K562 (cell line): Measurements from ENCODE around the gene TIGD1. TPM values are rescaled to one million over a fixed set of nuclear protein-coding genes. Genes with fewer than 3 reads are reported as not detected.

Source experiments
- ATAC-seq: fragments of 200-7000 bp; cut with Tn5 transposase; 3 replicates; pipeline ENCODE4 v1.9.1; 2020; ENCODE audit warnings: moderate library complexity
- BruUV-seq: library from RNA; stranded (reverse); fragments of 400-500 nt; replicated peaks from 2 replicates; lab custom pipeline; 2021; lab: Mats Ljungman, UMichigan
- CTCF ChIA-PET: fragments of 300-600 bp; formaldehyde crosslinking; extraction: SDS; loops from one replicate; lab custom pipeline; 2021; ENCODE audit warnings: low intra/inter-chr PET ratio; lab: Yijun Ruan, JAX
- POLR2A ChIA-PET: fragments of 300-600, 350-650 bp; sonication (Branson Sonifier 250); formaldehyde crosslinking; extraction: SDS; loops from one replicate; lab custom pipeline; 2021; ENCODE audit warnings: antibody characterized with exemption, inconsistent platforms; lab: Yijun Ruan, JAX
- DNase-seq, 4 experiments: peaks; one replicate each; pipeline versions ENCODE4 v3.0.0 to v3.0.0-alpha.2; 2011 to 2018; ENCODE audit warnings: low spot score in 3 of 4, mixed read lengths in 3 of 4; ENCODE audit errors: extremely low read depth in 1 of 4
- FAIRE-seq: peaks from 2 replicates; lab custom pipeline; 2011; peaks lifted over from hg19 to GRCh38; lab: Jason Lieb, UNC
- H2AFZ ChIP-seq: 2 replicates; pipeline ENCODE4 v1.6.0; 2011; ENCODE audit warnings: low read depth, low read length, control low read depth, inconsistent platforms
- H3K27ac ChIP-seq: fragments of 200-600 bp; 3 replicates; pipeline ENCODE4 v1.8.0; 2011; ENCODE audit warnings: low read depth, mild to moderate bottlenecking, control low read depth, inconsistent platforms, low read length, moderate library complexity, mixed read lengths; ENCODE audit errors: extremely low read depth
- H3K27me3 ChIP-seq, 2 experiments: fragments of 300-600 bp in 1 of 2; 2 replicates in 1 of 2; 3 replicates in 1 of 2; pipeline versions ENCODE4 v1.6.0 to v1.8.0; 2011; ENCODE audit warnings: inconsistent platforms in 2 of 2, low read length in 2 of 2, mild to moderate bottlenecking in 1 of 2, mixed read lengths in 1 of 2, moderate library complexity in 1 of 2; ENCODE audit not compliant: control insufficient read depth in 2 of 2, insufficient read depth in 2 of 2
- H3K36me3 ChIP-seq: fragments of 300-600 bp; 3 replicates; pipeline ENCODE4 v1.8.0; 2011; ENCODE audit warnings: mild to moderate bottlenecking, low read length, inconsistent platforms; ENCODE audit not compliant: control insufficient read depth, insufficient read depth
- H3K4me1 ChIP-seq, 2 experiments: fragments of 200-600 bp in 1 of 2; replicated peaks in 1 of 2; 2 replicates in 1 of 2; 3 replicates in 1 of 2; pipeline versions ENCODE4 v1.5.1 to v1.8.0; 2011; ENCODE audit warnings: inconsistent platforms in 2 of 2, low read length in 2 of 2, mild to moderate bottlenecking in 1 of 2, mixed read lengths in 1 of 2, moderate library complexity in 1 of 2; ENCODE audit not compliant: control insufficient read depth in 2 of 2, insufficient read depth in 2 of 2
- H3K4me2 ChIP-seq: 2 replicates; pipeline ENCODE4 v1.6.1; 2011; ENCODE audit warnings: low read length, control low read depth, inconsistent platforms, mixed read lengths; ENCODE audit not compliant: insufficient read depth
- H3K4me3 ChIP-seq: fragments of 200-600 bp; sonication (generic), shearing (Covaris generic); 2 replicates; pipeline ENCODE4 v1.5.1; 2016; ENCODE audit warnings: control low read depth, inconsistent platforms
- H3K79me2 ChIP-seq: fragments of 200-600 bp; 3 replicates; pipeline ENCODE4 v1.8.0; 2011; ENCODE audit warnings: low read length, inconsistent platforms; ENCODE audit not compliant: control insufficient read depth, insufficient read depth
- H3K9ac ChIP-seq, 2 experiments: 2 replicates each; pipeline versions ENCODE4 v1.6.0 to v1.6.1; 2011; ENCODE audit warnings: low read depth in 2 of 2, low read length in 2 of 2, control low read depth in 1 of 2, inconsistent platforms in 1 of 2, mild to moderate bottlenecking in 1 of 2, mixed read lengths in 1 of 2; ENCODE audit not compliant: insufficient read depth in 1 of 2
- H3K9me1 ChIP-seq: one replicate; pipeline ENCODE4 v1.6.0; 2011; ENCODE audit warnings: inconsistent platforms, mild to moderate bottlenecking, low read length, moderate library complexity; ENCODE audit not compliant: control insufficient read depth, insufficient read depth
- H3K9me3 ChIP-seq: replicated peaks from 2 replicates; pipeline ENCODE4 v1.5.1; 2011; ENCODE audit warnings: low read depth, low read length, inconsistent platforms; ENCODE audit not compliant: control insufficient read depth, insufficient read depth
- H4K20me1 ChIP-seq: replicated peaks from 2 replicates; pipeline ENCODE4 v1.6.1; 2011; ENCODE audit warnings: low read length, inconsistent platforms, mixed read lengths; ENCODE audit not compliant: control insufficient read depth, insufficient read depth
- NFIC ChIP-seq: fragments of 450-650 bp; IDR thresholded peaks from 2 replicates; pipeline ENCODE4 v1.6.1; 2017; ENCODE audit warnings: mild to moderate bottlenecking, inconsistent platforms
- RBM34 ChIP-seq: fragments of 200-400 bp; formaldehyde crosslinking; IDR thresholded peaks from 2 replicates; pipeline ENCODE4 v1.6.1; 2018; ENCODE audit warnings: low read length, borderline replicate concordance; ENCODE audit not compliant: insufficient read depth
- SMAD3 ChIP-seq: fragments of 450-650 bp; formaldehyde crosslinking; conservative IDR thresholded peaks from 2 replicates; pipeline ENCODE4 v1.4.0; 2020; ENCODE audit warnings: mild to moderate bottlenecking
- ZC3H4 ChIP-seq: sonication (generic); formaldehyde crosslinking; IDR thresholded peaks from 2 replicates; pipeline ENCODE4 v1.9.0; 2021; ENCODE audit warnings: missing genetic modification reagents, borderline replicate concordance
- ZNF79 ChIP-seq: fragments of 250-450 bp; sonication (Bioruptor Pico); IDR thresholded peaks from 2 replicates; pipeline ENCODE4 v1.4.0; 2020; ENCODE audit warnings: low read depth, mild to moderate bottlenecking, moderate library complexity
- WGBS: fragments of 100-300 bp; shearing (Covaris generic); methylation state at CpG from one replicate; pipeline ENCODE4 v1.1.6; 2016; ENCODE audit warnings: low coverage, mixed read lengths; ENCODE audit not compliant: insufficient coverage; ENCODE audit errors: missing lambda C conversion rate; 5-methylcytosine and 5-hydroxymethylcytosine counted together
- in situ Hi-C: fragments of 300-500 bp; cut with MboI; formaldehyde crosslinking; loops from 4 replicates; pipeline ENCODE4 v1.15.0; 2018; ENCODE audit warnings: inconsistent platforms, mixed read lengths
- intact Hi-C: fragments of 100-400 bp; cut with micrococcal nuclease; formaldehyde crosslinking; loops from 2 replicates; pipeline ENCODE4 v1.14.2; 2022
- polyA plus RNA-seq, 8 experiments: library from polyadenylated mRNA; depleted of rRNA in 4 of 8; stranded (reverse) in 5 of 8; unstranded in 3 of 8; fragments of >200 nt; fragmentation: Nextera tagmentation in 2 of 8; fragmentation: Illumina TruSeq in 1 of 8; extraction: Ambion mirVana in 2 of 8; extraction: Trizol in 1 of 8; gene quantifications; 2 replicates each; pipeline versions ENCODE4 v1.2.1 to v1.2.3, GENCODE V29; 2011 to 2014; ENCODE audit warnings: inconsistent platforms in 1 of 8, missing spikeins in 1 of 8
- total RNA-seq, 7 experiments: library from RNA; depleted of rRNA in 6 of 7; stranded (reverse); fragments of >200 nt in 6 of 7; fragmentation: Illumina TruSeq in 2 of 7; extraction: Trizol in 2 of 7; gene quantifications; 2 replicates each; pipeline versions ENCODE4 v1.2.1 to v1.2.3, GENCODE V29; 2011 to 2021; ENCODE audit warnings: low replicate concordance in 1 of 7
- TF ChIP-seq, protein P1 (sequence below): fragments of 450-650 bp; IDR thresholded peaks from one replicate; pipeline ENCODE4 v1.6.1; 2018; ENCODE audit warnings: mild to moderate bottlenecking, moderate library complexity; ENCODE audit not compliant: partially characterized antibody
- TF ChIP-seq, protein P2 (sequence below): fragments of 200-800 bp; sonication (Bioruptor generic); IDR thresholded peaks from 2 replicates; pipeline ENCODE4 v1.6.1; 2017; ENCODE audit warnings: missing genetic modification characterization, missing compliant biosample characterization

The TIGD1 gene
- total and polyA plus RNA-seq, 9 of the 15 experiments (the other 6 are each of a cell fraction or from before 2014, with no cell fraction given), result 2.0 to 10.1 (median 6.6) TPM

DNA sequence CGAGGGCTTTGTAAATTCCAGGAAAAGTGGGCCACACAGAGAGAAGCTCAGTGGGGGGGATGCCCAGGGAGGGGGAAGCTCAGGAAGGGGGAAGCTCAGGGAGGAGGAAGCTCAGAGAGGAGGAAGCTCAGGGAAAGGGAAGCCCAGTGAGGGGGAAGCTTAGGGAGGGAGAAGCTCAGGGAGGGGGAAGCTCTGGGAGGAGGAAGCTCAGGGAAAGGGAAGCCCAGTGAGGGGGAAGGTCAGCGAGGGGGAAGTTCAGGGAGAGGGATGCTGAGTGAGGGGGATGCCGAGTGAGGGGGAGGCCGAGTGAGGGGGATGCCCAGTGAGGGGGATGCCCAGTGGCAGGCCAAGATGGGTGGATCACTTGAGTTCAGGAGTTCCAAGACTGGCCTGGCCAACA, 11.7 kb downstream of the TIGD1 start:
- H3K9me1 ChIP-seq, result no peaks in the 10 kb centered on the region
- no peak overlapping the region for H3K4me3 ChIP-seq
- DNase-seq (no peak), FAIRE-seq (no peak)
- in situ Hi-C loops, result no loop called here
- no peaks in the 10 kb centered on the region for H3K9me3 ChIP-seq
- no peaks in the 10 kb centered on the region for H3K36me3 ChIP-seq
- no peaks in the 10 kb centered on the region for H3K79me2 ChIP-seq
- TF ChIP-seq, protein P1, sequence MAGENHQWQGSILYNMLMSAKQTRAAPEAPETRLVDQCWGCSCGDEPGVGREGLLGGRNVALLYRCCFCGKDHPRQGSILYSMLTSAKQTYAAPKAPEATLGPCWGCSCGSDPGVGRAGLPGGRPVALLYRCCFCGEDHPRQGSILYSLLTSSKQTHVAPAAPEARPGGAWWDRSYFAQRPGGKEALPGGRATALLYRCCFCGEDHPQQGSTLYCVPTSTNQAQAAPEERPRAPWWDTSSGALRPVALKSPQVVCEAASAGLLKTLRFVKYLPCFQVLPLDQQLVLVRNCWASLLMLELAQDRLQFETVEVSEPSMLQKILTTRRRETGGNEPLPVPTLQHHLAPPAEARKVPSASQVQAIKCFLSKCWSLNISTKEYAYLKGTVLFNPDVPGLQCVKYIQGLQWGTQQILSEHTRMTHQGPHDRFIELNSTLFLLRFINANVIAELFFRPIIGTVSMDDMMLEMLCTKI, result no peak
- TF ChIP-seq ZC3H4 (CRISPR knock-in tag), result no peak
- TF ChIP-seq, protein P2, sequence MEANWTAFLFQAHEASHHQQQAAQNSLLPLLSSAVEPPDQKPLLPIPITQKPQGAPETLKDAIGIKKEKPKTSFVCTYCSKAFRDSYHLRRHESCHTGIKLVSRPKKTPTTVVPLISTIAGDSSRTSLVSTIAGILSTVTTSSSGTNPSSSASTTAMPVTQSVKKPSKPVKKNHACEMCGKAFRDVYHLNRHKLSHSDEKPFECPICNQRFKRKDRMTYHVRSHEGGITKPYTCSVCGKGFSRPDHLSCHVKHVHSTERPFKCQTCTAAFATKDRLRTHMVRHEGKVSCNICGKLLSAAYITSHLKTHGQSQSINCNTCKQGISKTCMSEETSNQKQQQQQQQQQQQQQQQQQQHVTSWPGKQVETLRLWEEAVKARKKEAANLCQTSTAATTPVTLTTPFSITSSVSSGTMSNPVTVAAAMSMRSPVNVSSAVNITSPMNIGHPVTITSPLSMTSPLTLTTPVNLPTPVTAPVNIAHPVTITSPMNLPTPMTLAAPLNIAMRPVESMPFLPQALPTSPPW (CRISPR knock-in tag), result no peak
- TF ChIP-seq RBM34, result no peak
- no peak for TF ChIP-seq NFIC
- no peak for TF ChIP-seq ZNF79 (CRISPR knock-in tag)
- no peak for TF ChIP-seq SMAD3 (CRISPR knock-in tag)
- TF ChIP-seq, all 486 proteins: peak for 0
- Histone ChIP-seq H3K4me2 (no peak overlapping the region), H3K27me3 (no peaks in the 10 kb centered on the region), H3K4me1 (peaks cover 0 to 28% of the 10 kb centered on the region in 2 experiments; a peak in 2 of 5 replicates), H4K20me1 (no peaks in the 10 kb centered on the region), H3K27ac (no peak overlapping the region), H2AFZ (no peak overlapping the region), H3K9ac (no peak overlapping the region)
- ChIA-PET POLR2A (interaction anchor here (0.6 kb wide), 1 partner anchor 487 kb away, joined by 4 read pairs; no protein-coding TSS in a partner anchor), CTCF (no interaction called here)
- WGBS, result 0% methylated on average over 1 of the region's 4 CpGs
- intact Hi-C loops, result no loop called here
- BruUV-seq, result no TSS peak
- no peak for ATAC-seq
